ENCODE results near the gene OR10H2.
"Not testable (repeated sequence)": the region's sequence is repeated elsewhere in the genome, so short reads cannot be mapped to it uniquely, and the experiment has no call there.

The OR10H2 gene

GRCh38 chr19:15774159-15774558, 46.3 kb downstream of the OR10H2 start:
- not testable (repeated sequence) for DNase-seq

DNA sequence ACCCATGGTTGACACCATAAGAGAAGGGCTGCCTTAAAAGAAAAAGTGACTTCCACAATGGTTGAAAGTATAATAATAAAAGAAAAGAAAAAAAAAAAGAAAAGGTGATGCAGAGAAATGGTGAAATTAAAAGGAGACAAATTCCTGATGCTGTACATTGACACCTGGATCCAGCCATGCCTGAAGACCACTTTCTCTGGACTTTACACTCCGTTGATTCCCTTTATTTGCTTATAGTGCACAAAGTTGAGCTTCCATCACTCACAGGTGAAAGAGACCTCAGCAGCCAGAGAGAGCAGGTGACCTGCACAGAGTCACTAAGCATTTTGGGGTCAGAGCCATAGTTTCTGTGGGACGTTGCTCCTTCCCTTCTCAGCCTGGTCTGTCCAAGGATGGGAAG, 47.4 kb downstream of the OR10H2 start:
- no peak for DNase-seq

- DNase-seq, result no peak
These were observed 48.4 kb downstream of the OR10H2 start for GRCh38 chr19:15776264-15776663.

- no peak for DNase-seq
These were observed 49.5 kb downstream of the OR10H2 start for GRCh38 chr19:15776991-15777970.

Measured in NCI-H1105 treated with DMSO at 0.1 percent for 48 hours (cell line).